Ovary (tissue), 3 donors: ENCODE measurements around the gene MED14.
"Not testable (repeated sequence)": the region's sequence is repeated elsewhere in the genome, so short reads cannot be mapped to it uniquely, and the experiment has no call there.

Experiments used
- POLR2A ChIP-seq: fragments of 450-650 bp; IDR thresholded peaks from one replicate; pipeline ENCODE4 v1.6.1; 2017; ENCODE audit warnings: antibody characterized with exemption, mild to moderate bottlenecking, moderate library complexity
- TF ChIP-seq, protein P1 (sequence below), 3 donors: fragments of 450-650 bp in 2 of 3; fragments of 200-600 bp in 1 of 3; IDR thresholded peaks; one replicate each; pipeline versions ENCODE4 v1.5.1 to v1.8.0; 2016 to 2022; ENCODE audit warnings: antibody characterized with exemption in 3 of 3, mild to moderate bottlenecking in 1 of 3
- donor health status: DM: no; HTN: no; CAD: no.

DNA sequence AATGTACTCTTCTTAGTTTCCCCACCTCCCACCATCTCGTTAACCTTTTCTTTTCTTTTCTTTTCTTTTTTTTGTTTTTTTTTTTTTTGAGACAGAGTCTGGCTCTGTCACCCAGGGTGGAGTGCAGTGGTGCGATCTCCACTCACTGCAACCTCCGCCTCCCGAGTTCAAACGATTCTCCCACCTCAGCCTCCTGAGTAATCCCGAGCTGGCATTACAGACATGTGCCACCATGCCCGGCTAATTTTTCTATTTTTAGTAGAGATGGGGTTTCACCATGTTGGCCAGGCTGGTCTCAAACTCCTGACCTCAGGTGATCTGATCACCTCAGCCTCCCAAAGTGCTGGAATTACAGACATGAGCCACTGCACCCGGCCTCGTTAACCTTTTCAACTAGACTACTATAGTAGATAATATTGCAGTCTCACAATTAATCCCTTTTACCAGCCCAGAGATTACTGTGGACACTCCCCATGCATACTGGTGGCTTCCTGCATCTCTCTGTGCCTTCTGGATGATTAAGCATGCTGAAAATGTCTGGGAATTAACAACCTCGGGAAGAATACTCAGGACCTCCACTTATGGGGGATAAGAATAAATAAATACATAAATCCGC, 47.4 kb upstream of the MED14 start:
- TF ChIP-seq, protein P1, sequence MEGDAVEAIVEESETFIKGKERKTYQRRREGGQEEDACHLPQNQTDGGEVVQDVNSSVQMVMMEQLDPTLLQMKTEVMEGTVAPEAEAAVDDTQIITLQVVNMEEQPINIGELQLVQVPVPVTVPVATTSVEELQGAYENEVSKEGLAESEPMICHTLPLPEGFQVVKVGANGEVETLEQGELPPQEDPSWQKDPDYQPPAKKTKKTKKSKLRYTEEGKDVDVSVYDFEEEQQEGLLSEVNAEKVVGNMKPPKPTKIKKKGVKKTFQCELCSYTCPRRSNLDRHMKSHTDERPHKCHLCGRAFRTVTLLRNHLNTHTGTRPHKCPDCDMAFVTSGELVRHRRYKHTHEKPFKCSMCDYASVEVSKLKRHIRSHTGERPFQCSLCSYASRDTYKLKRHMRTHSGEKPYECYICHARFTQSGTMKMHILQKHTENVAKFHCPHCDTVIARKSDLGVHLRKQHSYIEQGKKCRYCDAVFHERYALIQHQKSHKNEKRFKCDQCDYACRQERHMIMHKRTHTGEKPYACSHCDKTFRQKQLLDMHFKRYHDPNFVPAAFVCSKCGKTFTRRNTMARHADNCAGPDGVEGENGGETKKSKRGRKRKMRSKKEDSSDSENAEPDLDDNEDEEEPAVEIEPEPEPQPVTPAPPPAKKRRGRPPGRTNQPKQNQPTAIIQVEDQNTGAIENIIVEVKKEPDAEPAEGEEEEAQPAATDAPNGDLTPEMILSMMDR (IDR thresholded peaks at IDR 0.05) = not testable (repeated sequence)
- TF ChIP-seq POLR2A = not testable (repeated sequence)
